ENCODE data around the gene GREM2.

DNA sequence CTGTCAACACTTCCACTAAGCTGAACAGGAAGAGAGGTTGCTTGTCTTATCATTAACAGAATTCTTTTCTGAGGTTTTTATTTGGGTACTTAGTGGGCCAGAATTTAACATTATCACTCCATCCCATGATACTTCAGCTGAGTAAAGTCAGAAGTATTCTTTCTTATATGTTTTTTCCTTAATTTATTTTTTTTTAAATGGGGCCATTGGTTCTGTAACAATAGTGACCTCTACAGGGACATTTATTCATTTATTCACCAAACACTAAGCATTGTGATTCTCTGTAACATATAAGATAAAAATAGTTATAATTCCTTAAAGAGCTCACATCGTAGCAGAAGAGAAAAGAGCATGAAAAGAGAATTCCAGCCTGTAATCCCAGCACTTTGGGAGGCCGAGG is 9.8 kb downstream of the GREM2 start:
- TF ChIP-seq EZH2 (IDR thresholded peaks at IDR 0.05; ENCODE audit: borderline replicate concordance, insufficient read depth, low read depth, low read length, poor library complexity, severe bottlenecking), result no peak
- TF ChIP-seq, protein P1, sequence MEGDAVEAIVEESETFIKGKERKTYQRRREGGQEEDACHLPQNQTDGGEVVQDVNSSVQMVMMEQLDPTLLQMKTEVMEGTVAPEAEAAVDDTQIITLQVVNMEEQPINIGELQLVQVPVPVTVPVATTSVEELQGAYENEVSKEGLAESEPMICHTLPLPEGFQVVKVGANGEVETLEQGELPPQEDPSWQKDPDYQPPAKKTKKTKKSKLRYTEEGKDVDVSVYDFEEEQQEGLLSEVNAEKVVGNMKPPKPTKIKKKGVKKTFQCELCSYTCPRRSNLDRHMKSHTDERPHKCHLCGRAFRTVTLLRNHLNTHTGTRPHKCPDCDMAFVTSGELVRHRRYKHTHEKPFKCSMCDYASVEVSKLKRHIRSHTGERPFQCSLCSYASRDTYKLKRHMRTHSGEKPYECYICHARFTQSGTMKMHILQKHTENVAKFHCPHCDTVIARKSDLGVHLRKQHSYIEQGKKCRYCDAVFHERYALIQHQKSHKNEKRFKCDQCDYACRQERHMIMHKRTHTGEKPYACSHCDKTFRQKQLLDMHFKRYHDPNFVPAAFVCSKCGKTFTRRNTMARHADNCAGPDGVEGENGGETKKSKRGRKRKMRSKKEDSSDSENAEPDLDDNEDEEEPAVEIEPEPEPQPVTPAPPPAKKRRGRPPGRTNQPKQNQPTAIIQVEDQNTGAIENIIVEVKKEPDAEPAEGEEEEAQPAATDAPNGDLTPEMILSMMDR (IDR thresholded peaks at IDR 0.05), result no peak
